GM20000 (cell line): ENCODE measurements around the gene IGFN1.
"Not testable (repeated sequence)": the region's sequence is repeated elsewhere in the genome, so short reads cannot be mapped to it uniquely, and the experiment has no call there.

Experiments used
- DNase-seq: peaks from one replicate; pipeline ENCODE4 v3.0.0; 2012; ENCODE audit warnings: low spot score
- TF ChIP-seq, protein P1 (sequence below): IDR thresholded peaks from 2 replicates; pipeline ENCODE4 v1.5.1; 2012; ENCODE audit warnings: mild to moderate bottlenecking, control low read depth; ENCODE audit errors: extremely low read depth, missing control alignments

IGFN1 gene

DNA sequence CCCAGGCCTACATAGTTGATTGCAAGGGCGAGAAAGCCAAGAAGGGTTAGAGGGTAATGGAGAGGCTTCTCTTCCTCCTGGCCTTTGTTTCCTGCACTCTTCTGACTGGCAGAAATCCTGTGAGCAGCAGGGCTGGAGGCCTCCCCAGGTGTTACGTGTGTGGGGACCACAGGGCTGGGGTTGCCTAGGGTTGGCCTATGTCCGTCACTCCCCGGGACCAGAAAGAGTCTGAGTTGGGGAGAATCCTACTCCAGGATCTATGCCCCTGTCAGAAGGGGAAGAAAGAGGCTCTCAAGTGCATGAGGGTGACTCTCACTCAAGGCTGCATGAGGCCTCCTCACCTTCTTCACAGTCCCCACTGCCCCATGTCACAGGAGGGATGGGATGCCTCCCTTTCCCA lies 38.5 kb downstream of the IGFN1 start:
- DNase-seq = no peak
- TF ChIP-seq, protein P1, sequence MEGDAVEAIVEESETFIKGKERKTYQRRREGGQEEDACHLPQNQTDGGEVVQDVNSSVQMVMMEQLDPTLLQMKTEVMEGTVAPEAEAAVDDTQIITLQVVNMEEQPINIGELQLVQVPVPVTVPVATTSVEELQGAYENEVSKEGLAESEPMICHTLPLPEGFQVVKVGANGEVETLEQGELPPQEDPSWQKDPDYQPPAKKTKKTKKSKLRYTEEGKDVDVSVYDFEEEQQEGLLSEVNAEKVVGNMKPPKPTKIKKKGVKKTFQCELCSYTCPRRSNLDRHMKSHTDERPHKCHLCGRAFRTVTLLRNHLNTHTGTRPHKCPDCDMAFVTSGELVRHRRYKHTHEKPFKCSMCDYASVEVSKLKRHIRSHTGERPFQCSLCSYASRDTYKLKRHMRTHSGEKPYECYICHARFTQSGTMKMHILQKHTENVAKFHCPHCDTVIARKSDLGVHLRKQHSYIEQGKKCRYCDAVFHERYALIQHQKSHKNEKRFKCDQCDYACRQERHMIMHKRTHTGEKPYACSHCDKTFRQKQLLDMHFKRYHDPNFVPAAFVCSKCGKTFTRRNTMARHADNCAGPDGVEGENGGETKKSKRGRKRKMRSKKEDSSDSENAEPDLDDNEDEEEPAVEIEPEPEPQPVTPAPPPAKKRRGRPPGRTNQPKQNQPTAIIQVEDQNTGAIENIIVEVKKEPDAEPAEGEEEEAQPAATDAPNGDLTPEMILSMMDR = no peak

DNA sequence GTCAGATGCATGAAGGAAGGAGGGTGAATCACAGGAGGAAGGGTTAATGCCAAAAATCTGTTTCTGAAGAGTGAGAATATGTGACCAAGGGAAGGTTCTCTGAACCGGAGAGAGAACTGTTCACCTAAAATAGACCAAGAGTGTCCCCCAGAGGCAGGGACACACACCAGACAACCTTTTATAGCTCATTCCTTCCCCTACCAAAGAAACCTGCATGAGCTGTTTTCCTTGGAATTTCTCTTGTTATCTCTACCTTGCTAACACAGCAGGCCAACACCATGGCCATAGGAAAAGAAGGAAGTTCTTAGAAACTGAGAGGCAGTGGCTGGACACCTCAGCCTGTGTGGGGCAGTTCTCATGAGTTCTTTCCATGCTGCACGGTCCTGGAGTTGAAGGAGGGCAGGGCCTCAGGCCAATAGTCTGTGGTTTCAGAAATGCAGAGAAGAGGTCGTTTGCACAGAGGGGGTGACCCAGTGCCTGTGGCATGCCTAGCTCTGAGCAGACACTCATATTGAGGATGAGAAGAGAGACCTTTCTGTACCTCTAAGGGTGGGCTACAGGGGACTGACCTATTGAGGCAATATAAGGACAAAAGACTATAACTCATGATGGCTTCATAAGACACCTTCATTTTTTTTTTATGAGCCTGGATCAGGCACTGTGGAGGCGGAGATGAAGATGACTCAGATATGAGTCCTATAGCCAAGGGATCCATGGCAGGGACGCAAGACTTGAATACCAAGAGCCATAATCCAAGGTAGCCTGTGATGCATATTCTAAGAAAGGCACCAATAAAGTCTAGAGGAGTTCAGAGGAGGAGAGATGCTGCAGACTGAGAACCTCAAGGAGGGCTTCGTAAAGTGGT lies 39.4 kb downstream of the IGFN1 start:
- TF ChIP-seq, protein P1 = no peak
- DNase-seq = no peak

DNA sequence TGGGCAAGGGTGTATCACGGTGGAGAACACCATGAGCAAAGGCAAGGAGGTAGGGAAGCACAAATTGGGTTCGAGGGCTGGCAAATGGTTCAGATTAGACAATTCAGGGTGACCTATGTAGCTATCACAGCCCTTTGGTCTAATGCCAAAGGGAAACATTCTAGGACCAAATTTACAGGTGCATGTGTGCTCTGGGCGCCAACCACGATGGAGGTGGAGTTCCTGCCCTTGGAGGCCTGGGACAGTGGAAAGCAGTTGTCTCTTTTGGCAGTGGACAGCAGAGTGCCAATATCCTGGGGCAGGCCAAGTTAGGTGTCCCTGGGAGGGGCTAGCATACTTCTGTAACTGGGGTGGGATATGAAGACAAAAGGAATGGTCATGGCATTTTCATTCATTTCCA lies 40.1 kb downstream of the IGFN1 start:
- no peak for DNase-seq
- TF ChIP-seq, protein P1 = no peak

DNA sequence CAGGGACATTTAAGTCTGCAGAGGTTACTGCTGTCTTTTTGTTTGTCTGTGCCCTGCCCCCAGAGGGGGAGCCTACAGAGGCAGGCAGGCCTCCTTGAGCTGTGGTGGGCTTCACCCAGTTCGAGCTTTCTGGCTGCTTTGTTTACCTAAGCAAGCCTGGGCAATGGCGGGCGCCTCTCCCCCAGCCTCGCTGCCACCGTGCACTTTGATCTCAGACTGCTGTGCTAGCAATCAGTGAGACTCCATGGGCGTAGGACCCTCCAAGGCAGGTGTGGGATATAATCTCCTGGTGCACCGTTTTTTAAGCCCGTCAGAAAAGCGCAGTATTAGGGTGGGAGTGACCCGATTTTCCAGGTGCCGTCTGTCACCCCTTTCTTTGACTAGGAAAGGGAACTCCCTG lies 49.0 kb downstream of the IGFN1 start:
- not testable (repeated sequence) for DNase-seq

DNA sequence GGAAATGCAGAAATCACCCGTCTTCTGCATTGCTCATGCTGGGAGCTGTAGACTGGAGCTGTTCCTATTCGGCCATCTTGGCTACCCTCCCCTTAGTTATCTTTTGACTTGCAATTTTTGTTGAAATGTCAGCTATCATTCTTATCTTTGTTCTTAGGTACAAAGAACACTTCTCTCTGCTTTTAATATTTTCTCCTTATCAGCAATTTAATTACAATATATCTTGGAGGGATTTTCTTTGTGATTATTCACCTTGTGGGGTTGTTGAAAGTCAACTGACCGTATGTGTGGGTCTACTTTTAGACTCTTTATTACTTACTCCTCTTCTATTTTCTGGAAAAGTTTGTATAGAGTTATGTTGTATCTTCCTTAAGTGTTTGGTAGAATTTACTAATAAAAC lies 49.5 kb downstream of the IGFN1 start:
- TF ChIP-seq, protein P1 = no peak
- DNase-seq = no peak

DNA sequence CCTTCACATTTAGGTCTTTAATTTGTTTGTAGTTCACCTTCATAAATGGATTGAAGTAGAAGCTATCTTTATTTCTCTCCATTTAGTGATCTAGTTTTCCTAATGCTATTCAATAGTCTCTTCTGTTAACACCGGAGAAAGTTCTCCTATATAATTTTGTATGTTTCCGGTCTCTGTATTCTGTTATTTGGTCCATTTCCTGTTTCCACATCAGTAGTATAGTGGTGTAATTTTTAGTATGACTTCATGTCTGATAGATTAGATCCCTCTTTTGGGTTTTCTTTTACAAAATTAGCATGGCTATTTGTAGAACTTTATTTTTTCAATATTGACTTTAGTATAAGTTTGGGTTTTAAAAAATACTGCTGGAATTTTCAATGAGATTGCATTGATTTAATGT lies 51.1 kb downstream of the IGFN1 start:
- TF ChIP-seq, protein P1 = no peak
- DNase-seq = no peak

DNA sequence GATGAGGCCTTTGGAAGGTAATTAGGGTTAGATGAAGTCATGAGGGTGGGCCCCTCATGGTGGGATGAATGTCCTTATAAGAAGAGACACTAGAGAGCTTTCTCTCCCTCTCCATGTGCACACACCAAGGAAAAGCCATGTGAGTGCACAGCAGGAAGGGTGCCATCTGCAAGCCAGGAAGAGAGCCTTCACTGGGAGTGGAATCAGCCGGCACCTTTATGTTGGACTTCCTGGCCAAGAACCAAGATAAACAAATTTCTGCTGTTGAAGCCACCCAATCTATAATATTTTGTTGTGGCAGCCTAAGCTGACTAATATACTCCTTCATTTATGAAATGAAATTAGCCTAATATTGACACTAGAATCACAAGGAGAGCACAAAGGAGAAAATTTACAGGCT lies 54.5 kb downstream of the IGFN1 start:
- DNase-seq = no peak

More for the DNA sequence above, 54.5 kb downstream of the IGFN1 start:
- TF ChIP-seq, protein P1 = no peak
